ENCODE measurements around the gene MVB12B.

Gene MVB12B

GRCh38 chr9:126330536-126330935, 3.9 kb downstream of the MVB12B start:
- Histone ChIP-seq H3K27me3 (ENCODE audit: control insufficient read depth in 5 of 5, insufficient read depth in 4 of 5, low read length in 5 of 5) (no peaks in the 10 kb centered on the region), H3K27ac (ENCODE audit: low read depth, low read length) (no peak overlapping the region), H3K9me3 (ENCODE audit: control insufficient read depth in 5 of 5, low read length in 5 of 5) (no peaks in the 10 kb centered on the region), H3K4me1 (ENCODE audit: control insufficient read depth in 5 of 5, insufficient read depth in 5 of 5, low read length in 5 of 5) (peaks cover 10 to 59% (median 47%) of the 10 kb centered on the region in 5 donors), H3K9ac (ENCODE audit: low read length in 5 of 5) (no peak overlapping the region), H3K4me3 (ENCODE audit: low read depth in 1 of 5, low read length in 5 of 5) (no peak overlapping the region), H3K36me3 (ENCODE audit: control insufficient read depth in 5 of 5, insufficient read depth in 5 of 5, low read length in 5 of 5) (no peaks in the 10 kb centered on the region)

GRCh38 chr9:126331964-126332748, 5.5 kb downstream of the MVB12B start:
- Histone ChIP-seq H3K4me1 (ENCODE audit: control insufficient read depth in 5 of 5, insufficient read depth in 5 of 5, low read length in 5 of 5) (peaks cover 10 to 58% (median 49%) of the 10 kb centered on the region in 5 donors), H3K9ac (ENCODE audit: low read length in 5 of 5) (peak overlapping the region in 1 of 5 donors; percentile 28)

GRCh38 chr9:126334721-126335621, 8.3 kb downstream of the MVB12B start:
- Histone ChIP-seq H3K4me1 (ENCODE audit: control insufficient read depth in 5 of 5, insufficient read depth in 5 of 5, low read length in 5 of 5) (peaks cover 7 to 52% (median 35%) of the 10 kb centered on the region in 5 donors), H3K9ac (ENCODE audit: low read length in 5 of 5) (peak overlapping the region in 2 of 5 donors; percentile 21 to 53), H3K9me3 (ENCODE audit: control insufficient read depth in 5 of 5, low read length in 5 of 5) (no peaks in the 10 kb centered on the region), H3K27me3 (ENCODE audit: control insufficient read depth in 5 of 5, insufficient read depth in 4 of 5, low read length in 5 of 5) (no peaks in the 10 kb centered on the region), H3K36me3 (ENCODE audit: control insufficient read depth in 5 of 5, insufficient read depth in 5 of 5, low read length in 5 of 5) (no peaks in the 10 kb centered on the region), H3K27ac (ENCODE audit: low read depth, low read length) (no peak overlapping the region), H3K4me3 (ENCODE audit: low read depth in 1 of 5, low read length in 5 of 5) (peak overlapping the region in 3 of 5 donors; percentile 11 to 44 (median 11))

More at GRCh38 chr9:126331964-126332748, 5.5 kb downstream of the MVB12B start:
- Histone ChIP-seq H3K27ac (ENCODE audit: low read depth, low read length) (no peak overlapping the region), H3K27me3 (ENCODE audit: control insufficient read depth in 5 of 5, insufficient read depth in 4 of 5, low read length in 5 of 5) (no peaks in the 10 kb centered on the region), H3K4me3 (ENCODE audit: low read depth in 1 of 5, low read length in 5 of 5) (no peak overlapping the region), H3K36me3 (ENCODE audit: control insufficient read depth in 5 of 5, insufficient read depth in 5 of 5, low read length in 5 of 5) (no peaks in the 10 kb centered on the region), H3K9me3 (ENCODE audit: control insufficient read depth in 5 of 5, low read length in 5 of 5) (no peaks in the 10 kb centered on the region)

- H3K9me3 ChIP-seq (ENCODE audit: control insufficient read depth in 5 of 5, low read length in 5 of 5): no peaks in the 10 kb centered on the region
- peaks cover 3 to 8% (median 7%) of the 10 kb centered on the region in 5 donors for H3K36me3 ChIP-seq (ENCODE audit: control insufficient read depth in 5 of 5, insufficient read depth in 5 of 5, low read length in 5 of 5)
- peak overlapping the region in 1 of 5 donors; percentile 53 for H3K9ac ChIP-seq (ENCODE audit: low read length in 5 of 5)
- H3K27ac ChIP-seq (ENCODE audit: low read depth, low read length): no peak overlapping the region
- H3K4me1 ChIP-seq (ENCODE audit: control insufficient read depth in 5 of 5, insufficient read depth in 5 of 5, low read length in 5 of 5): peaks cover 7 to 50% (median 30%) of the 10 kb centered on the region in 5 donors
- no peaks in the 10 kb centered on the region for H3K27me3 ChIP-seq (ENCODE audit: control insufficient read depth in 5 of 5, insufficient read depth in 4 of 5, low read length in 5 of 5)
- no peak overlapping the region for H3K4me3 ChIP-seq (ENCODE audit: low read depth in 1 of 5, low read length in 5 of 5)
Measured at GRCh38 chr9:126335837-126336735, 9.5 kb downstream of the MVB12B start.

GRCh38 chr9:126336736-126337325, 10.2 kb downstream of the MVB12B start:
- Histone ChIP-seq H3K9me3 (ENCODE audit: control insufficient read depth in 5 of 5, low read length in 5 of 5) (no peaks in the 10 kb centered on the region), H3K4me3 (ENCODE audit: low read depth in 1 of 5, low read length in 5 of 5) (no peak overlapping the region), H3K9ac (ENCODE audit: low read length in 5 of 5) (no peak overlapping the region), H3K27ac (ENCODE audit: low read depth, low read length) (no peak overlapping the region), H3K27me3 (ENCODE audit: control insufficient read depth in 5 of 5, insufficient read depth in 4 of 5, low read length in 5 of 5) (no peaks in the 10 kb centered on the region), H3K36me3 (ENCODE audit: control insufficient read depth in 5 of 5, insufficient read depth in 5 of 5, low read length in 5 of 5) (peaks cover 7 to 15% (median 14%) of the 10 kb centered on the region in 5 donors), H3K4me1 (ENCODE audit: control insufficient read depth in 5 of 5, insufficient read depth in 5 of 5, low read length in 5 of 5) (peaks cover 7 to 50% (median 30%) of the 10 kb centered on the region in 5 donors)

- H3K36me3 ChIP-seq (ENCODE audit: control insufficient read depth in 5 of 5, insufficient read depth in 5 of 5, low read length in 5 of 5): peaks cover 7 to 19% (median 14%) of the 10 kb centered on the region in 5 donors
- H3K27ac ChIP-seq (ENCODE audit: low read depth, low read length): no peak overlapping the region
- peaks cover 7 to 49% (median 28%) of the 10 kb centered on the region in 5 donors for H3K4me1 ChIP-seq (ENCODE audit: control insufficient read depth in 5 of 5, insufficient read depth in 5 of 5, low read length in 5 of 5)
- H3K9ac ChIP-seq (ENCODE audit: low read length in 5 of 5): no peak overlapping the region
- H3K4me3 ChIP-seq (ENCODE audit: low read depth in 1 of 5, low read length in 5 of 5): no peak overlapping the region
- no peaks in the 10 kb centered on the region for H3K9me3 ChIP-seq (ENCODE audit: control insufficient read depth in 5 of 5, low read length in 5 of 5)
- no peaks in the 10 kb centered on the region for H3K27me3 ChIP-seq (ENCODE audit: control insufficient read depth in 5 of 5, insufficient read depth in 4 of 5, low read length in 5 of 5)
Measured at GRCh38 chr9:126337729-126338372, 11.2 kb downstream of the MVB12B start.

GRCh38 chr9:126338945-126339344, 12.3 kb downstream of the MVB12B start:
- H3K9ac ChIP-seq (ENCODE audit: low read length in 5 of 5): no peak overlapping the region
- no peak overlapping the region for H3K27ac ChIP-seq (ENCODE audit: low read depth, low read length)
- H3K36me3 ChIP-seq (ENCODE audit: control insufficient read depth in 5 of 5, insufficient read depth in 5 of 5, low read length in 5 of 5): peaks cover 7 to 21% (median 14%) of the 10 kb centered on the region in 5 donors
- H3K27me3 ChIP-seq (ENCODE audit: control insufficient read depth in 5 of 5, insufficient read depth in 4 of 5, low read length in 5 of 5): no peaks in the 10 kb centered on the region
- no peak overlapping the region for H3K4me3 ChIP-seq (ENCODE audit: low read depth in 1 of 5, low read length in 5 of 5)
- no peaks in the 10 kb centered on the region for H3K9me3 ChIP-seq (ENCODE audit: control insufficient read depth in 5 of 5, low read length in 5 of 5)
- H3K4me1 ChIP-seq (ENCODE audit: control insufficient read depth in 5 of 5, insufficient read depth in 5 of 5, low read length in 5 of 5): peaks cover 6 to 55% (median 35%) of the 10 kb centered on the region in 5 donors

- H3K27me3 ChIP-seq (ENCODE audit: control insufficient read depth in 5 of 5, insufficient read depth in 4 of 5, low read length in 5 of 5): no peaks in the 10 kb centered on the region
- H3K4me1 ChIP-seq (ENCODE audit: control insufficient read depth in 5 of 5, insufficient read depth in 5 of 5, low read length in 5 of 5): peaks cover 0 to 32% (median 14%) of the 10 kb centered on the region in 5 donors
- H3K4me3 ChIP-seq (ENCODE audit: low read depth in 1 of 5, low read length in 5 of 5): no peak overlapping the region
- H3K36me3 ChIP-seq (ENCODE audit: control insufficient read depth in 5 of 5, insufficient read depth in 5 of 5, low read length in 5 of 5): peaks cover 7 to 30% (median 23%) of the 10 kb centered on the region in 5 donors
- H3K27ac ChIP-seq (ENCODE audit: low read depth, low read length): no peak overlapping the region
- H3K9ac ChIP-seq (ENCODE audit: low read length in 5 of 5): no peak overlapping the region
- no peaks in the 10 kb centered on the region for H3K9me3 ChIP-seq (ENCODE audit: control insufficient read depth in 5 of 5, low read length in 5 of 5)
Measured at GRCh38 chr9:126341426-126341825, 14.8 kb downstream of the MVB12B start.

GRCh38 chr9:126341902-126342301, 15.3 kb downstream of the MVB12B start:
- H3K4me3 ChIP-seq (ENCODE audit: low read depth in 1 of 5, low read length in 5 of 5): no peak overlapping the region
- no peaks in the 10 kb centered on the region for H3K27me3 ChIP-seq (ENCODE audit: control insufficient read depth in 5 of 5, insufficient read depth in 4 of 5, low read length in 5 of 5)
- H3K9ac ChIP-seq (ENCODE audit: low read length in 5 of 5): no peak overlapping the region
- H3K36me3 ChIP-seq (ENCODE audit: control insufficient read depth in 5 of 5, insufficient read depth in 5 of 5, low read length in 5 of 5): peaks cover 7 to 30% (median 23%) of the 10 kb centered on the region in 5 donors
- no peak overlapping the region for H3K27ac ChIP-seq (ENCODE audit: low read depth, low read length)
- peaks cover 0 to 32% (median 12%) of the 10 kb centered on the region in 5 donors for H3K4me1 ChIP-seq (ENCODE audit: control insufficient read depth in 5 of 5, insufficient read depth in 5 of 5, low read length in 5 of 5)
- no peaks in the 10 kb centered on the region for H3K9me3 ChIP-seq (ENCODE audit: control insufficient read depth in 5 of 5, low read length in 5 of 5)
